ENCODE results near the gene DOK6. TPM values are rescaled to one million over a fixed set of nuclear protein-coding genes. Genes with fewer than 3 reads are reported as not detected.

DOK6 gene
- total and polyA plus RNA-seq, 2 of the 13 experiments (the other 11 are each of a cell fraction or from before 2014, with no cell fraction given), result 17.0 to 17.2 TPM

- H3K27me3 ChIP-seq (ENCODE audit: control insufficient read depth in 1 of 2, insufficient read depth in 2 of 2, low read length in 2 of 2), result no peaks in the 10 kb centered on the region
- intact Hi-C loops (cut with micrococcal nuclease; ENCODE audit: unreplicated experiment) (no loop called here), in situ Hi-C loops (cut with HindIII; ENCODE audit: extremely low pct_ligation_motif_present, low pct_unique_long_range_greater_than_20kb) (no loop called here)
- no peaks in the 10 kb centered on the region for H3K36me3 ChIP-seq (replicated peaks in 1 of 2; ENCODE audit: control insufficient read depth in 1 of 2, insufficient read depth in 2 of 2, low read length in 2 of 2)
- H3K4me1 ChIP-seq (ENCODE audit: insufficient read depth, low read length), result no peaks in the 10 kb centered on the region
- no peaks in the 10 kb centered on the region for H4K20me1 ChIP-seq (ENCODE audit: insufficient read depth, low read length)
- H3K9me3 ChIP-seq (ENCODE audit: low read length), result no peaks in the 10 kb centered on the region
- no peak overlapping the region for H3K4me3 ChIP-seq (replicated peaks in 1 of 3; ENCODE audit: insufficient read depth in 1 of 3, low read depth in 2 of 3, low read length in 3 of 3)
- ATAC-seq (no peak), DNase-seq (ENCODE audit: low spot score) (no peak), FAIRE-seq (no peak)
- H2AFZ ChIP-seq (ENCODE audit: low read length), result no peak overlapping the region
- no peak overlapping the region for H3K27ac ChIP-seq (ENCODE audit: extremely low read length, insufficient read depth, low read length)
- H3K9ac ChIP-seq (ENCODE audit: insufficient read depth, low read depth, low read length), result no peak overlapping the region
- BruUV-seq (replicated peaks), result no TSS peak
- no peak overlapping the region for H3K4me2 ChIP-seq (ENCODE audit: low read depth, low read length)
- ChIA-PET POLR2A (no interaction called here), CTCF (ENCODE audit: low intra/inter-chr PET ratio, low total read pairs) (no interaction called here)
- TF ChIP-seq DDIT3 (CRISPR knock-in tag; IDR thresholded peaks at IDR 0.05) (no peak), ZNF878 (CRISPR knock-in tag; IDR thresholded peaks at IDR 0.05) (no peak), PLSCR1 (CRISPR knock-in tag; IDR thresholded peaks at IDR 0.05; ENCODE audit: borderline replicate concordance) (no peak), CBX5 (CRISPR knock-in tag; IDR thresholded peaks at IDR 0.05; ENCODE audit: borderline replicate concordance) (no peak), NR0B2 (CRISPR knock-in tag; IDR thresholded peaks at IDR 0.05) (no peak), TRAFD1 (CRISPR knock-in tag; IDR thresholded peaks at IDR 0.05; ENCODE audit: borderline replicate concordance) (no peak), ELK4 (CRISPR knock-in tag; IDR thresholded peaks at IDR 0.05; ENCODE audit: borderline replicate concordance) (no peak), IKZF4 (CRISPR knock-in tag; IDR thresholded peaks at IDR 0.05; ENCODE audit: borderline replicate concordance, low read depth, not compliant biosample characterization) (no peak), SATB2 (CRISPR knock-in tag; IDR thresholded peaks at IDR 0.05) (no peak), TOPORS (CRISPR knock-in tag; IDR thresholded peaks at IDR 0.05) (no peak), ZNF34 (CRISPR knock-in tag; IDR thresholded peaks at IDR 0.05; ENCODE audit: borderline replicate concordance) (no peak), ZNF451 (CRISPR knock-in tag; IDR thresholded peaks at IDR 0.05) (no peak)
- WGBS (ENCODE audit: low lambda C conversion rate), result 86% methylated on average over 4 of the region's 4 CpGs
- H3K79me2 ChIP-seq (ENCODE audit: insufficient read depth, low read length), result no peaks in the 10 kb centered on the region
These were observed 217.2 kb downstream of the DOK6 start for GRCh38 chr18:69617888-69618287.
